ENCODE measurements around the gene BCL2L15. TPM values are rescaled to one million over a fixed set of nuclear protein-coding genes. Genes with fewer than 3 reads are reported as not detected.

Gene BCL2L15
- total RNA-seq, 1 donor from 2014 or later = 0.14 TPM

DNA sequence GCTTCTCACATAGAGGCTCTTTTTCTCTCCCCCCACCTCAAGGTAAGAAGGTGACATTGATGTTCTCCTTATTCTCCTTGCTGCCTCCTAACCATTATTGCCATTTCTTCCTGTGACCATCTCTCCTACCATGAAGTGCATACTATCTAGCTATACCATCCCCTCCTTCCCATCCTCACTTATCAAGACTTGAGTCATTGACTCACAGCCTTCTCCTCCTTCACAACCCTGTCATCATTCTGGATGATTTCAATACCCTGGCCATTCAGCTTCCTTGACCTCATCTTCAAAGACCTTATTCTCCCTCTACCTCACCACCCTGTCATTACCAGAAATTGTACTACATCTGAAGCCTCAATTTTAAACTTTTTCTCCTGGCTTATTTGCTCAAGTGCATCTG is 30.9 kb upstream of the BCL2L15 start:
- Histone ChIP-seq H3K4me3 (ENCODE audit: insufficient read depth, low read depth, low read length) (no peak overlapping the region), H3K4me2 (ENCODE audit: low read length) (no peak overlapping the region), H3K27ac (ENCODE audit: low read depth, low read length) (no peak overlapping the region), H3K9ac (ENCODE audit: low read length) (no peak overlapping the region), H3K36me3 (ENCODE audit: insufficient read depth, low read length) (no peaks in the 10 kb centered on the region), H3K27me3 (ENCODE audit: insufficient read depth, low read length) (peaks cover 3% of the 10 kb centered on the region), H3K4me1 (ENCODE audit: insufficient read depth, low read length) (no peaks in the 10 kb centered on the region), H2AFZ (ENCODE audit: low read depth, low read length) (no peak overlapping the region), H3K79me2 (ENCODE audit: insufficient read depth, low read length) (no peaks in the 10 kb centered on the region), H4K20me1 (ENCODE audit: insufficient read depth, low read length) (no peaks in the 10 kb centered on the region), H3K9me3 (ENCODE audit: insufficient read depth, low read depth, low read length) (no peaks in the 10 kb centered on the region)
- H3K27ac Mint-ChIP-seq (ENCODE audit: unreplicated experiment) = no peak overlapping the region
- no peaks in the 10 kb centered on the region for H3K36me3 Mint-ChIP-seq (ENCODE audit: low read depth, unreplicated experiment)
- no peak overlapping the region for H3K4me3 Mint-ChIP-seq (ENCODE audit: unreplicated experiment)
- no peaks in the 10 kb centered on the region for H3K9me3 Mint-ChIP-seq (ENCODE audit: unreplicated experiment)
- DNase-seq (ENCODE audit: low read depth) (no peak), FAIRE-seq (no peak)
- H3K4me1 Mint-ChIP-seq (ENCODE audit: low read depth, unreplicated experiment) = peaks cover 1% of the 10 kb centered on the region
- TF ChIP-seq, protein P1, sequence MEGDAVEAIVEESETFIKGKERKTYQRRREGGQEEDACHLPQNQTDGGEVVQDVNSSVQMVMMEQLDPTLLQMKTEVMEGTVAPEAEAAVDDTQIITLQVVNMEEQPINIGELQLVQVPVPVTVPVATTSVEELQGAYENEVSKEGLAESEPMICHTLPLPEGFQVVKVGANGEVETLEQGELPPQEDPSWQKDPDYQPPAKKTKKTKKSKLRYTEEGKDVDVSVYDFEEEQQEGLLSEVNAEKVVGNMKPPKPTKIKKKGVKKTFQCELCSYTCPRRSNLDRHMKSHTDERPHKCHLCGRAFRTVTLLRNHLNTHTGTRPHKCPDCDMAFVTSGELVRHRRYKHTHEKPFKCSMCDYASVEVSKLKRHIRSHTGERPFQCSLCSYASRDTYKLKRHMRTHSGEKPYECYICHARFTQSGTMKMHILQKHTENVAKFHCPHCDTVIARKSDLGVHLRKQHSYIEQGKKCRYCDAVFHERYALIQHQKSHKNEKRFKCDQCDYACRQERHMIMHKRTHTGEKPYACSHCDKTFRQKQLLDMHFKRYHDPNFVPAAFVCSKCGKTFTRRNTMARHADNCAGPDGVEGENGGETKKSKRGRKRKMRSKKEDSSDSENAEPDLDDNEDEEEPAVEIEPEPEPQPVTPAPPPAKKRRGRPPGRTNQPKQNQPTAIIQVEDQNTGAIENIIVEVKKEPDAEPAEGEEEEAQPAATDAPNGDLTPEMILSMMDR (IDR thresholded peaks at IDR 0.05; ENCODE audit: insufficient read depth, low read depth, low read length) = no peak
- TF ChIP-seq EZH2 (IDR thresholded peaks at IDR 0.05; ENCODE audit: insufficient read depth, low read length) = no peak
- peaks cover 14% of the 10 kb centered on the region for H3K27me3 Mint-ChIP-seq (ENCODE audit: low read depth, unreplicated experiment)

DNA sequence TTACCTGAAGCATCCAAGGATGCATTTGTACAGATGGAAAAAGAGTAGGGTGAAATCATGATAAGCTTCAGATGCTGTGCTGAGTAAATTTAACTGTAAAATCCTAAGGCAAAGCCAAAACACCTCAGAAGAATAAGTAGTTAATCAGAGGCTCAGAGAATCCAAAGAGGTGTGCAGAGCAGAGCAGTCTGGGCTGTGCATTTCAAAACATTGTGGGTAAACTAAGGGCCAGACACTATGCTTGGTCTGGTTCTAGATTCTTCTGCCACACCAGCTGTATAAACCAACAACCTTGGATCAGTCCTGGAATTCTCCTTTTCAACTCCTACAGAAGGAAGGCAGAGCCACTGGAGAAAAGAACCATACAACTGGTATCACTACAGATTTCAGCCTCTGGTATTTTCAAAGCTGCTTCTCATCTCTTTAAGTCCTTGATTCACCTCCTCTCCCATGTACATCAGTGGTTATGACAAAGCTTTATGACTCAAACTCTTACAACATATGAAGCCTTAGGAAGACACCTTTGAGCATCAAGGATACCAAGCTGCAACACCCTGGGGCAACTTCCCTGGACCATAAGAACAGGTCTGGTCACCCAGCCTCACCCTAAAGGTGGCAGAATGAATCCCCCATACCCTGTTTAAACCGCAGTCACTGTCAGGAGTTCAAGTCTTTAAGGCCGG is 30.2 kb upstream of the BCL2L15 start:
- Mint-ChIP-seq H3K4me1 (ENCODE audit: low read depth, unreplicated experiment) (peaks cover 8% of the 10 kb centered on the region), H3K4me3 (ENCODE audit: unreplicated experiment) (no peak overlapping the region), H3K9me3 (ENCODE audit: unreplicated experiment) (no peaks in the 10 kb centered on the region), H3K27me3 (ENCODE audit: low read depth, unreplicated experiment) (peaks cover 8% of the 10 kb centered on the region), H3K27ac (ENCODE audit: unreplicated experiment) (no peak overlapping the region), H3K36me3 (ENCODE audit: low read depth, unreplicated experiment) (no peaks in the 10 kb centered on the region)
- peaks cover 3% of the 10 kb centered on the region for H3K27me3 ChIP-seq (ENCODE audit: insufficient read depth, low read length)
- FAIRE-seq = no peak
- TF ChIP-seq, protein P1 (IDR thresholded peaks at IDR 0.05; ENCODE audit: insufficient read depth, low read depth, low read length) = no peak
- no peak for TF ChIP-seq EZH2 (IDR thresholded peaks at IDR 0.05; ENCODE audit: insufficient read depth, low read length)
- no peak for DNase-seq (ENCODE audit: low read depth)
- no peak overlapping the region for H3K4me3 ChIP-seq (ENCODE audit: insufficient read depth, low read depth, low read length)
- no peaks in the 10 kb centered on the region for H3K36me3 ChIP-seq (ENCODE audit: insufficient read depth, low read length)
- no peaks in the 10 kb centered on the region for H3K79me2 ChIP-seq (ENCODE audit: insufficient read depth, low read length)
- H3K9ac ChIP-seq (ENCODE audit: low read length) = no peak overlapping the region
- peaks cover 3% of the 10 kb centered on the region for H3K4me1 ChIP-seq (ENCODE audit: insufficient read depth, low read length)
- no peaks in the 10 kb centered on the region for H3K9me3 ChIP-seq (ENCODE audit: insufficient read depth, low read depth, low read length)
- H2AFZ ChIP-seq (ENCODE audit: low read depth, low read length) = no peak overlapping the region
- no peak overlapping the region for H3K4me2 ChIP-seq (ENCODE audit: low read length)
- H3K27ac ChIP-seq (ENCODE audit: low read depth, low read length) = no peak overlapping the region
- H4K20me1 ChIP-seq (ENCODE audit: insufficient read depth, low read length) = no peaks in the 10 kb centered on the region

DNA sequence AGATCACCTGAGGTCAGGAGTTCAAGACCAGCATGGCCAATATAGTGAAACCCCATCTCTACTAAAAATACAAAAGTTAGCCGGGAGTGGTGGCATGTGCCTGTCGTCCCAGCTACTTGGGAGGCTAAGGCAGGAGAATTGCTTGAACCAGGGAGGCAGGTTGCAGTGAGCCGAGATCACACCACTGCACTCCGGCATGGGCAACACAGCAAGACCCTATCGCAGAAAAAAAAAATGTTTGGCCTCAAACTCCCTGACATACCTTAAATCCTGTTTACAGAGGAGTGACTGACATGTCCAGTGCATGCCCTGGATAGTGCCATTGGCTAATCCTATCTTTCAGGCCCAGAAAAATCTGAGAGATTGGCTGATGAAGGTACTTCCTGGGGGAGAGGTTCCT is 29.6 kb upstream of the BCL2L15 start:
- H3K9me3 ChIP-seq (ENCODE audit: insufficient read depth, low read depth, low read length) = no peaks in the 10 kb centered on the region
- H3K27me3 Mint-ChIP-seq (ENCODE audit: low read depth, unreplicated experiment) = peaks cover 6% of the 10 kb centered on the region
- no peak overlapping the region for H3K4me3 ChIP-seq (ENCODE audit: insufficient read depth, low read depth, low read length)
- peaks cover 3% of the 10 kb centered on the region for H3K4me1 ChIP-seq (ENCODE audit: insufficient read depth, low read length)
- H3K36me3 Mint-ChIP-seq (ENCODE audit: low read depth, unreplicated experiment) = peaks cover under 1% of the 10 kb centered on the region
- H3K9ac ChIP-seq (ENCODE audit: low read length) = no peak overlapping the region
- H4K20me1 ChIP-seq (ENCODE audit: insufficient read depth, low read length) = no peaks in the 10 kb centered on the region
- H3K4me2 ChIP-seq (ENCODE audit: low read length) = no peak overlapping the region
- H3K4me1 Mint-ChIP-seq (ENCODE audit: low read depth, unreplicated experiment) = peaks cover 10% of the 10 kb centered on the region
- no peaks in the 10 kb centered on the region for H3K9me3 Mint-ChIP-seq (ENCODE audit: unreplicated experiment)
- no peaks in the 10 kb centered on the region for H3K79me2 ChIP-seq (ENCODE audit: insufficient read depth, low read length)
- TF ChIP-seq, protein P1 (IDR thresholded peaks at IDR 0.05; ENCODE audit: insufficient read depth, low read depth, low read length) = no peak
- TF ChIP-seq EZH2 (IDR thresholded peaks at IDR 0.05; ENCODE audit: insufficient read depth, low read length) = no peak
- no peak overlapping the region for H3K27ac ChIP-seq (ENCODE audit: low read depth, low read length)
- FAIRE-seq (no peak), DNase-seq (ENCODE audit: low read depth) (no peak)
- H3K4me3 Mint-ChIP-seq (ENCODE audit: unreplicated experiment) = no peak overlapping the region
- no peaks in the 10 kb centered on the region for H3K27me3 ChIP-seq (ENCODE audit: insufficient read depth, low read length)
- H3K36me3 ChIP-seq (ENCODE audit: insufficient read depth, low read length) = peaks cover 5% of the 10 kb centered on the region
- H2AFZ ChIP-seq (ENCODE audit: low read depth, low read length) = no peak overlapping the region
- no peak overlapping the region for H3K27ac Mint-ChIP-seq (ENCODE audit: unreplicated experiment)
